SK-N-SH (cell line): ENCODE results near the gene LRRC8D. TPM values are rescaled to one million over a fixed set of nuclear protein-coding genes. Genes with fewer than 3 reads are reported as not detected.
A peak's percentile ranks its signal among the peaks of the same experiment; 100 is the strongest.
"Not testable (repeated sequence)": the region's sequence is repeated elsewhere in the genome, so short reads cannot be mapped to it uniquely, and the experiment has no call there.

ENCODE experiments used
- CTCF ChIA-PET: fragments of 300-600, 350-600 bp; formaldehyde crosslinking; extraction: SDS; loops from one replicate; lab custom pipeline; 2021; lab: Yijun Ruan, JAX
- POLR2A ChIA-PET: fragments of 350-600 bp; sonication (Branson Sonifier 250); formaldehyde crosslinking; extraction: SDS; loops from one replicate; lab custom pipeline; 2020; ENCODE audit warnings: antibody characterized with exemption, inconsistent platforms; lab: Yijun Ruan, JAX
- DNase-seq: peaks from one replicate; pipeline ENCODE4 v3.0.0; 2012
- H2AFZ ChIP-seq: fragments of 200-600 bp; sonication (generic); 2 replicates; pipeline ENCODE4 v1.8.1; 2016; ENCODE audit warnings: antibody characterized with exemption, mild to moderate bottlenecking, low read depth
- H3F3A ChIP-seq: fragments of 200-600 bp; sonication (generic); replicated peaks from 2 replicates; pipeline ENCODE3; 2016; ENCODE audit warnings: antibody characterized with exemption, mild to moderate bottlenecking; ENCODE audit not compliant: insufficient read depth
- H3K27ac ChIP-seq, 2 experiments: fragments of 200-500 bp in 1 of 2; fragments of 200-600 bp in 1 of 2; sonication (Bioruptor generic) in 1 of 2; sonication (generic), shearing (Covaris generic) in 1 of 2; 2 replicates each; pipeline versions ENCODE4 v1.5.1 to v1.6.1; 2014 to 2016; ENCODE audit warnings: low read depth in 2 of 2, inconsistent platforms in 1 of 2, low read length in 1 of 2, mild to moderate bottlenecking in 1 of 2, mixed read lengths in 1 of 2
- H3K27me3 ChIP-seq: fragments of 200-600 bp; sonication (generic), shearing (Covaris generic); 2 replicates; pipeline ENCODE4 v1.6.1; 2016; ENCODE audit warnings: mixed run types; ENCODE audit not compliant: insufficient read depth
- H3K36me3 ChIP-seq, 2 experiments: fragments of 200-500 bp in 1 of 2; fragments of 200-600 bp in 1 of 2; sonication (Bioruptor generic) in 1 of 2; sonication (generic) in 1 of 2; replicated peaks in 1 of 2; 2 replicates each; pipeline versions ENCODE3 to v1.5.1; 2014 to 2016; ENCODE audit warnings: low read length in 1 of 2, mild to moderate bottlenecking in 1 of 2; ENCODE audit not compliant: insufficient read depth in 2 of 2, control insufficient read depth in 1 of 2
- H3K4me1 ChIP-seq, 2 experiments: fragments of 200-500 bp in 1 of 2; fragments of 200-600 bp in 1 of 2; sonication (Bioruptor generic) in 1 of 2; sonication (generic), shearing (Covaris generic) in 1 of 2; 2 replicates each; pipeline versions ENCODE4 v1.5.1 to v1.6.1; 2014 to 2016; ENCODE audit warnings: low read depth in 1 of 2, low read length in 1 of 2, mixed run types in 1 of 2; ENCODE audit not compliant: insufficient read depth in 2 of 2, control insufficient read depth in 1 of 2
- H3K4me2 ChIP-seq: fragments of 200-600 bp; sonication (generic), shearing (Covaris generic); 2 replicates; pipeline ENCODE4 v1.6.1; 2017; ENCODE audit warnings: mixed run types
- H3K4me3 ChIP-seq, 2 experiments: fragments of 200-500 bp in 1 of 2; fragments of 200-600 bp in 1 of 2; sonication (Bioruptor generic) in 1 of 2; sonication (generic), shearing (Covaris generic) in 1 of 2; 2 replicates each; pipeline versions ENCODE4 v1.5.1 to v1.8.1; 2014 to 2016; ENCODE audit warnings: low read depth in 2 of 2, inconsistent platforms in 1 of 2, low read length in 1 of 2, mild to moderate bottlenecking in 1 of 2, mixed read lengths in 1 of 2, moderate library complexity in 1 of 2
- H3K79me2 ChIP-seq: fragments of 200-600 bp; sonication (generic); 2 replicates; pipeline ENCODE4 v1.8.1; 2017; ENCODE audit warnings: mild to moderate bottlenecking; ENCODE audit not compliant: insufficient read depth
- H3K9ac ChIP-seq: fragments of 200-600 bp; sonication (generic); 2 replicates; pipeline ENCODE4 v1.6.1; 2017; ENCODE audit warnings: mixed run types
- H3K9me2 ChIP-seq: fragments of 200-600 bp; sonication (generic); 2 replicates; pipeline ENCODE4 v1.6.1; 2017; ENCODE audit warnings: mixed run types
- H3K9me3 ChIP-seq: fragments of 200-600 bp; sonication (generic); 2 replicates; pipeline ENCODE4 v1.6.1; 2017; ENCODE audit warnings: mixed run types, mild to moderate bottlenecking, moderate library complexity
- H4K20me1 ChIP-seq: fragments of 200-600 bp; sonication (generic); 2 replicates; pipeline ENCODE4 v1.6.1; 2017; ENCODE audit warnings: mild to moderate bottlenecking, mixed run types; ENCODE audit not compliant: insufficient read depth
- FOSL2 ChIP-seq: IDR thresholded peaks from 2 replicates; pipeline ENCODE4 v1.4.0; 2012; ENCODE audit warnings: low read depth, mild to moderate bottlenecking, moderate library complexity, borderline replicate concordance
- FOXJ3 ChIP-seq: sonication (generic); formaldehyde crosslinking; IDR thresholded peaks from 2 replicates; pipeline ENCODE4 v1.5.1; 2020; ENCODE audit warnings: mild to moderate bottlenecking, missing genetic modification reagents
- GABPA ChIP-seq: IDR thresholded peaks from 2 replicates; pipeline ENCODE4 v1.4.0; 2012; ENCODE audit warnings: low read depth, mild to moderate bottlenecking
- MEF2A ChIP-seq: IDR thresholded peaks from 2 replicates; pipeline ENCODE4 v1.4.0; 2012; ENCODE audit warnings: low read depth, borderline replicate concordance
- POLR2AphosphoS5 ChIP-seq: IDR thresholded peaks from 2 replicates; pipeline ENCODE4 v1.6.1; 2012; ENCODE audit warnings: low read depth, low read length
- RCOR1 ChIP-seq: fragments of 150-350 bp; IDR thresholded peaks from 2 replicates; pipeline ENCODE4 v1.6.1; 2017; ENCODE audit warnings: antibody characterized with exemption, low read length
- RFX5 ChIP-seq: IDR thresholded peaks from 2 replicates; pipeline ENCODE4 v1.6.1; 2012; ENCODE audit warnings: mild to moderate bottlenecking, improper control_type of control experiment, low read length
- RXRA ChIP-seq: IDR thresholded peaks from 2 replicates; pipeline ENCODE4 v1.4.0; 2012; ENCODE audit warnings: low read depth, mild to moderate bottlenecking, borderline replicate concordance
- SIN3A ChIP-seq: IDR thresholded peaks from 2 replicates; pipeline ENCODE4 v1.6.1; 2012; ENCODE audit warnings: low read depth, mild to moderate bottlenecking, low read length, moderate library complexity, borderline replicate concordance
- SMC3 ChIP-seq: IDR thresholded peaks from 2 replicates; pipeline ENCODE4 v1.6.1; 2012; ENCODE audit warnings: low read depth, low read length, improper control_type of control experiment
- YY1 ChIP-seq: IDR thresholded peaks from 2 replicates; pipeline ENCODE4 v1.4.0; 2012; ENCODE audit warnings: low read depth, mild to moderate bottlenecking
- WGBS: methylation state at CpG from one replicate; pipeline ENCODE4 v1.1.6; 2017; ENCODE audit warnings: low lambda C conversion rate; 5-methylcytosine and 5-hydroxymethylcytosine counted together
- polyA plus RNA-seq, 3 experiments: library from polyadenylated mRNA; depleted of rRNA; stranded (reverse); fragments of >200 nt; gene quantifications; 2 replicates each; pipeline ENCODE4 v1.2.3, GENCODE V29; 2012
- TF ChIP-seq, protein P1 (sequence below): IDR thresholded peaks from 2 replicates; pipeline ENCODE4 v1.4.0; 2012; ENCODE audit warnings: low read depth, borderline replicate concordance

LRRC8D gene
- polyA plus RNA-seq, 1 of the 3 experiments (the other 2 are of a cell fraction): 15.0 TPM

DNA sequence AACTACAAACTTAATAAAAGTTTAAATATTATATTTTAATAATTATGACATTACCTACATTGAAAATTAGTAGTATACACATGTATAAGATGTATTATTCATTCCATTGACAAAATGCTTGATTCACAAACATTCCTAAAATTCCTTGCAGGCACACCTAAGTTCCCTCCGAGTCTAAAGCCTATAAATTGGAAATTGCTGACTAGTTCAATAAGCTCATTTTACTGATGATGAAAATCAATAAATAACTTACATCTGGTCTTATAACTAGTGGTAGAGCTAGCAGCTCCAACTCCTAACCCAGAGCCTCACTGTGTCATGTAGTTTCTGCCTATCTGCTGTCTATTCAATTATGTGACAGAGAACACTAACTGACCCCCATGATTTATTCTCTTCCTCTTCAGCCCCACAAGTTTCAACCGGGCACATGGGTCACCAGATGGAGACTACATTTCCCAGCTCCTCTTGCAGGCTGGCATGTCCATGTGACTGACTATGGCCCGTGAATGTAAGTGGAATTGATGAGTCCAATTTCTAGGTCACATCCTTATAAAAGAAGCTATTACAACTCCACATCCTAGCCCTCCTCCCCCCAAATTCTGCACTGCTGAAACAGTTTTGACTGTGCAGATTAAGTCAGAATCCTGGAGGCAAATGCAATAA is 29.6 kb upstream of the LRRC8D start:
- Histone ChIP-seq H3K4me2 (no peak overlapping the region), H3K9me2 (no peaks in the 10 kb centered on the region), H3K36me3 (no peaks in the 10 kb centered on the region), H4K20me1 (no peaks in the 10 kb centered on the region), H2AFZ (no peak overlapping the region), H3K9me3 (no peaks in the 10 kb centered on the region), H3K27me3 (no peaks in the 10 kb centered on the region), H3F3A (no peaks in the 10 kb centered on the region), H3K4me3 (no peak overlapping the region), H3K27ac (peak overlapping the region in 1 of 2 experiments; percentile 18; a peak in 1 of 4 replicates), H3K4me1 (peaks cover 0 to 10% of the 10 kb centered on the region in 2 experiments; a peak in 1 of 4 replicates), H3K79me2 (no peaks in the 10 kb centered on the region), H3K9ac (no peak overlapping the region)
- DNase-seq: no peak
- WGBS: 58% methylated on average over 3 of the region's 3 CpGs
- TF ChIP-seq RFX5 (no peak), RXRA (no peak), YY1 (no peak), POLR2AphosphoS5 (no peak), SMC3 (no peak), FOXJ3 (no peak), FOSL2 (no peak), SIN3A (no peak)
- TF ChIP-seq, protein P1, sequence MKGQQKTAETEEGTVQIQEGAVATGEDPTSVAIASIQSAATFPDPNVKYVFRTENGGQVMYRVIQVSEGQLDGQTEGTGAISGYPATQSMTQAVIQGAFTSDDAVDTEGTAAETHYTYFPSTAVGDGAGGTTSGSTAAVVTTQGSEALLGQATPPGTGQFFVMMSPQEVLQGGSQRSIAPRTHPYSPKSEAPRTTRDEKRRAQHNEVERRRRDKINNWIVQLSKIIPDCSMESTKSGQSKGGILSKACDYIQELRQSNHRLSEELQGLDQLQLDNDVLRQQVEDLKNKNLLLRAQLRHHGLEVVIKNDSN: peak; percentile 69; the same call in 1 of the 2 replicates
- ChIA-PET POLR2A (no interaction called here), CTCF (interaction anchor here (0.9 to 2.5 kb wide), 4 partner anchors 9 to 196 kb away, joined by 3 to 12 read pairs (median 4); no protein-coding TSS in a partner anchor)

DNA sequence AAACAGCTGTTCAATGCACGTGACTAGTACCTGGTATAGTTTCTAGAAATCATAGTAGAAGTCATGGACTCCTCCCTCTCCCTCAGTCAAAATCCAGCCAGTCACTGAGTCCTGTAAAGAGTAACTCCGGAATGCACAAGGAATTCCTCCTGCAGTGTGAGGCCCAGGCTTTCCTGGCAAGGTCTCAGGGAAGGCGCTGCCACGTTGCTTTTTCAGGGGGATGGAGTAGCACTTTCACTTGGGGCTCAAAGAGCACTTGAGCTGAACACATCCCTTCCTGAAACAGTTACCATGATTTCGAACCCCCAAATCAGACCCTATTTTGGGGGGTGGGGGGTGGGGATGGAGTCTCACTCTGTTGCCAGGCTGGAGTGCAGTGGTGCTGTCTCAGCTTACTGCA is 26.4 kb upstream of the LRRC8D start:
- Histone ChIP-seq H3K9me2 (no peaks in the 10 kb centered on the region), H3K4me2 (no peak overlapping the region), H3K27ac (no peak overlapping the region), H3K9me3 (no peaks in the 10 kb centered on the region), H3K79me2 (no peaks in the 10 kb centered on the region), H3K4me1 (peaks cover 0 to 12% of the 10 kb centered on the region in 2 experiments; a peak in 1 of 4 replicates), H2AFZ (no peak overlapping the region)
- WGBS: 66% methylated on average over 5 of the region's 5 CpGs
- no peak for TF ChIP-seq MEF2A
- TF ChIP-seq RCOR1: no peak
- no peak for TF ChIP-seq GABPA
- TF ChIP-seq, all 33 proteins: peak for 0
- Histone ChIP-seq H3K36me3 (no peaks in the 10 kb centered on the region), H3K27me3 (no peaks in the 10 kb centered on the region), H3K9ac (no peak overlapping the region), H3F3A (no peaks in the 10 kb centered on the region), H4K20me1 (no peaks in the 10 kb centered on the region), H3K4me3 (no peak overlapping the region)
- no peak for DNase-seq
- CTCF ChIA-PET: interaction anchor here (0.7 to 2.2 kb wide), 5 partner anchors 9 to 178 kb away, joined by 3 to 5 read pairs (median 3); no protein-coding TSS in a partner anchor
- POLR2A ChIA-PET: no interaction called here

DNA sequence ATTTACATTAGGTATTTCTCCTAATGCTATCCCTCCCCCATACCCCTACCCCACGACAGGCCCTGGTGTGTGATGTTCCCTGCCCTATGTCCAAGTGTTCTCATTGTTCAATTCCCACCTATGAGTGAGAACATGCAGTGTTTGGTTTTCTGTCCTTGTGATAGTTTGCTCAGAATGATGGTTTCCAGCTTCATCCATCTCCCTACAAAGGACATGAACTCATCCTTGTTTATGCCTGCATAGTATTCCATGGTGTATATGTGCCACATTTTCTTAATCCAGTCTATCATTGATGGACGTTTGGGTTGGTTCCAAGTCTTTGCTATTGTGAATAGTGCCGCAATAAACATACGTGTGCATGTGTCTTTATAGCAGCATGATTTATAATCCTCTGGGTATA is 25.3 kb upstream of the LRRC8D start:
- CTCF ChIA-PET: interaction anchor here (1.0 to 1.3 kb wide), 2 partner anchors 9 to 15 kb away, joined by 3 to 5 read pairs; no protein-coding TSS in a partner anchor
- H3K4me1 ChIP-seq, H3K9ac ChIP-seq, H3K9me3 ChIP-seq, H3K36me3 ChIP-seq, H3K79me2 ChIP-seq, H4K20me1 ChIP-seq, H3K4me3 ChIP-seq, H2AFZ ChIP-seq, DNase-seq, H3K4me2 ChIP-seq, H3K9me2 ChIP-seq, H3K27ac ChIP-seq, POLR2A ChIA-PET, H3F3A ChIP-seq, H3K27me3 ChIP-seq: not testable (repeated sequence)
- WGBS: 60% methylated on average over 4 of the region's 4 CpGs

DNA sequence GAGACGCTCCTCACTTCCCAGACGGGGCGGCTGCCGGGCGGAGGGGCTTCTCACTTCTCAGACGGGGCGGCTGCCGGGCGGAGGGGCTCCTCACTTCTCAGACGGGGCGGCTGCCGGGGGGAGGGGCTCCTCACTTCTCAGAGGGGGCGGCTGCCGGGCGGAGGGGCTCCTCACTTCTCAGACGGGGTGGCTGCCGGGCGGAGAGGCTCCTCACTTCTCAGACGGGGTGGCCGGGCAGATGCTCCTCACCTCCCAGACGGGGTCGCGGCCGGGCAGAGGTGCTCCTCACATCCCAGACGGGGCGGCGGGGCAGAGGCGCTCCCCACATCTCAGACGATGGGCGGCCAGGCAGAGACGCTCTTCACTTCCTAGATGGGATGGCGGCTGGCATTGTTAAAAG is 23.0 kb upstream of the LRRC8D start:
- 98% methylated on average over 7 of the region's 32 CpGs for WGBS
- H2AFZ ChIP-seq, POLR2A ChIA-PET, H3F3A ChIP-seq, H3K27ac ChIP-seq, H3K9me3 ChIP-seq, H3K27me3 ChIP-seq, H3K79me2 ChIP-seq, DNase-seq, H3K36me3 ChIP-seq, H3K9me2 ChIP-seq, H3K4me1 ChIP-seq, H3K4me2 ChIP-seq, H3K4me3 ChIP-seq, H3K9ac ChIP-seq, H4K20me1 ChIP-seq: not testable (repeated sequence)
- CTCF ChIA-PET: interaction anchor here (0.8 kb wide), 1 partner anchor 190 kb away, joined by 3 read pairs; no protein-coding TSS in a partner anchor
